Amniotic epithelial cell (primary cell): ENCODE measurements around the gene GTPBP4.
"Not testable (repeated sequence)": the region's sequence is repeated elsewhere in the genome, so short reads cannot be mapped to it uniquely, and the experiment has no call there.

Experiments used
- DNase-seq: peaks from one replicate; pipeline ENCODE4 v3.0.0-alpha.2; 2010; ENCODE audit warnings: low read depth

Gene GTPBP4

DNA sequence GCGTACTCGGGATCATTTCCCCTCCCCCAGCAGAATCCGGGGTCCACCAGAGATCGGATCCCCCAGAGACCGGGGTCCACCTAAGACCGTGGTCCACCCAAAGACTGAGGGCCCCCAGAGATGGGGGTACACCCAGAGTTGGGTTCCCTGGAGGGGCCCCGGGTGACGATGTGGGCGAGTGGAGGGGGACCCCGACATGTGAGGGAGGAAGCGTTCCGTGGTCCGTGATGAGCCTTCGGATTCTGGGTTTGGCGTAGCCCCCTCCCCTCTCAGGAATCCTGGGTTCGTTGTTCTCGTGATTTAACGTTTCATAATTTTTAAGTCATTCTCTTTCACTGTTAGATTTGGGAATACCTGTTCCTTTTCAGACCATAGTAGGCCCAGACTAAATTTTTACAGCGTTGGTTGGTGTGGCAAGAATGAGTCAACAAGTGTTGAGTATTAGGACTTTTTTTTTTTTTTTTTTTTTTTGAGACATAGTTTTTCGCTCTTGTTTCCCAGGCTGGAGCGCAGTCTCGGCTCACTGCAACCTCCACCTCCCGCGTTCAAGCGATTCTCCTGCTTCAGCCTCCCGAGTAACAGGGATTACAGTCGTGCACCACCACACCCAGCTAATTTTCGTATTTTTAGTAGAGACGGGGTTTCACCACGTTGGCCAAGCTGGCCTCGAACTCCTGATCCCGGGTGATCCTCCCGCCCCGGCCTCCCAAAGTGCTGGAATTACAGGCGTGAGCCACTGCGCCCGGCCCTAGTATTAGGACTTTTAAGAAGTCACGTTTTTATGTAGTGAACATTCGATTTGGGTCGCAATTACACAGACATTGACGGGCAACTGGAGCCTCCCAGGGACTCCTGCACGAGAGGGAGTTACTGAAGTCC, 672 bp downstream of the GTPBP4 start:
- DNase-seq = peak; percentile 57

DNA sequence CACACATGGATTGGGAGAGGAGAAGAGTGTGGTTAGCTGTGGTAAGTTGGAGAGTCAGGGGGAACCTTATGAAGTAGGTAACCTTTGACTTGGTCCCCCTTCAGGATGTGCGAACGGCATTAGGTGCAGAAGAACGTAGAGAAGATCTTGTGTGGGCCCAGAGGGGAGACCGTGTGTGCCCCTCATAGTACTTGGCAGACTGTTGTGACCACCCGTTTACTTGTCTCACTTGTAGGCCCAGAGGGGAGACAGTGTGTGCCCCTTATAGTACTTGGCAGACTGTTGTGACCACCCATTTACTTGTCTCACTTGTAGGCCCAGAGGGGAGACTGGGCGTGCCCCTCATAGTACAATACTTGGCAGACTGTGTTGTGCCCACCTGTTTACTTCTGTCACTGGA, 2.6 kb downstream of the GTPBP4 start:
- no peak for DNase-seq

DNA sequence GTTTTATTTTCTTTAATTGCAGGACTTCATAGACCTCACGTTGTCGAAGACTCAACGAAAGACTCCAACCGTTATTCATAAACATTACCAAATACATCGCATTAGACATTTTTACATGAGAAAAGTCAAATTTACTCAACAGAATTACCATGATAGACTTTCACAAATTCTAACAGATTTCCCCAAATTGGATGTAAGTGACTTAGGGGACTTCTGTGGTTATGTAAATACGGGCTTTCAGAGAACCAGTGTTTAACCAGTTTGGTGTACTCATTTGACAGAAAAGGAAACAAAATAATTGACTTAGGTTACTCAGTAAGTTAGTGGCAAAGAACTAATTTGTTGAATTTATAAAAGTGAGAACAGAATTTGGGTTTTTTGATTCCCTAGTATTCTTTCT, 4.2 kb downstream of the GTPBP4 start:
- DNase-seq = no peak

DNA sequence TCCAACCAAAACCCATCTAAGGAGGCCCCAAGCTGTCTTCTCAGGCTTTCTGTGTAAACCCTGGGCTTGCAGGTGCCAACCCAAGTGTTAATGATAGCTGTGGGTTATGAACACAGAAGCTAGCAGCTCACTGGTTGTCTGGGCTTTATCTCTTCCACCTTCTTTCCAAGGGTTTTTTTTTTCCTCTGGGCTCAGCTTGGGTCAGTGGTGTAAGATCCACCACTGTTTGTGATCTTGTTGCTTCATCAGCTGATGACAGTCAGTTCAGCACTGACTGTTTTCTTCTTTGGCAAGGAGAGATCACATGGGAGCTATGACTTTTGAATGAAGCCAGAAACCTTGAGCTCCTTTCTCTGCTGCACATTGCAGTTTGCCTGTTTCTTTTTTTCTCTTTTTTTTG, 4.6 kb downstream of the GTPBP4 start:
- peak; percentile 88 for DNase-seq

DNA sequence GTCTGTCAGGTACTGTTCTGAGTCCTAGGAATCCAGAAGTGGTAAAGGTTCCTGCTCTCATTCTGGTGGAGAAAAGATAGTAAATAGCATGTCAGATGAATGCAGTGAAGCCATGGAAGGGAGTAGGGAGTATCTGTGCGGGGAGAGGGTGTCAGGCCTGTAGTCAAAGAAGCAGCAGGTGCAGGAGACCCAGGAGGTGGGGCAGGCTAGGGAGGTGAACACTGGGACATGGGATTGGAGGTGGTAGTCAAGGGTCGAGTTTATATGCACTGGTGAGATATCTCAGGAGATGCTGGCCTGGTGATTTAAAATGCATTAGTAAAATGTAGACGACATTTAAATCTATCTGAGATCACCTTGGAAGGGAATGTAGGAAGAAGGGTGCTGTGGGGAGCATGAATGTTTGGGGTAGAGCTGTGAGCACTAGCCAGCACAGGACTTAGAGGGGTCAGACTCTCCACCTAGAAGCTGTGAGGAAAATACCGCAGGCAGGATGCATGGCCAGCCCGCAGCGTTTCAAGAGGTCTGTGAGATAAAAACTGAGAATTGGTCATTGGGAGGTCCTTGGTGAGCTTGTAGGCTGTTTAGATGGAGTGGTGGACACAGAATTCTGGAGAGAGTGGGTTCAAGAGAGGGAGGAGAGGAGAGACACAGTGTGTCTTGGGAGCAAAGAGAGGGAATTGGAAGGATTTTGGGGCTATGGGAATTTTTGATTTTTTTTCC, 6.8 kb downstream of the GTPBP4 start:
- no peak for DNase-seq

GRCh38 chr10:995559-995926, 7.3 kb downstream of the GTPBP4 start:
- DNase-seq = no peak

GRCh38 chr10:996031-996430, 7.8 kb downstream of the GTPBP4 start:
- DNase-seq = no peak

DNA sequence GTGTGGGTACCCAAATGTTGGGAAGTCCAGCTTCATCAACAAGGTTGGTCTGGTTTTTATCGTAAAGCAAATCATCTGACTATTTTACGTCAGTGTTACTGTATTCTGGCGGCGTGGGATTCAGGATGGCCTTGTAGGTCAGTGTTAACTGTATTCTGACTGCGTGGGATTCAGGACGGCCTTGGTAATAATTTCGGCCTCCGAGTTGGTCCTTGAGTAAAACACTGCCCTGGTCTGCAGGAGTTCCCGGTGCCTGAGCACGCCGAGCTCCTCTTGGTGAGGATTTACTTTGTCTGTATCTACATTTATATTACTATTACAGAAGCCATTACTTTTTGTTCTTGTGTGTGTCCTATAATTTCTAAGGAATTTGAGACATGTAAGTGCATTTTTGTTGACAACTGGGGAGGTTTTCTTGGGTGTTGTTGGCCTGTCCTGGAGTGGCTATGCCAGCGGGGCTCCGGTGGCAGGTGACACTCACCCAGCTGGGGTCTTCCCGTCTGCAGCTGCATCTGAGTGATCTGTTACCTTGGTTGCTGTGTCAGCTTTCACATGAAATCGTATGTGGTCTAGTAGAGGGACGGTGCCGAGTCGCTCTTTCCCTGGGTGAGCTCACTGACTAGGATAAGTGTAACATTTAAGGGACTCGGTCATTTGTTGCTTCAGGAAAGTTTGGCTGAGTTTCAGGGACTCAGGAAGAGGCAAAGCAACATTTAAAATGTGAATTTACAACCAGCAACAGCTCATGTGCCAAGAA, 9.2 kb downstream of the GTPBP4 start:
- no peak for DNase-seq

DNA sequence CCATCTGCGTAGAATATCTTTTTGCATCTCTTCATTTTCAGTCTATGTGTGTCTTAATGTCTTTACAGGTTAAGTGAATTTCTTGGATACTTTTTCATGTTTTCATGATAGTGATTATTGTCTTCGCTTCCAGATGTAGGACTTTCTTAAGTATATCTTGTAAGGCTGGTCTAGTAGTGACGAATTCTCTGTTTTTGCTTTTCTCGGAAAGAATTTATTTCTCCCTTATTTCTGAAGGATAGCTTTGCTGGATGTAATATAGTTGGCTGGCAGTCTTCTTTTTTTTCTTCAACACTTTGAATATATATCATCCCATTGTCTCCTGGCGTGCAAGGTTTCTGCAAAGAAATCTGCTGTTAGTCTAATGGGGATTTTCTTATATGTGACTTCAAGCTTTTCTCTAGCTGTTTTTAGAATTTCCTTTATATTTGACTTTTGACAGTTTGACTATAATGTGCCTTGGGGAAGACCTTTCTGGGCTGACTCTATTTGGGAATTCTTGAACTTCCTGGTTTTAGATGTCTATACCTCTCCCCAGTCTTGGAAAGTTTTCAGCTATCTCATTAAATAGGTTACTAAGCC, 14.3 kb downstream of the GTPBP4 start:
- DNase-seq = no peak

DNA sequence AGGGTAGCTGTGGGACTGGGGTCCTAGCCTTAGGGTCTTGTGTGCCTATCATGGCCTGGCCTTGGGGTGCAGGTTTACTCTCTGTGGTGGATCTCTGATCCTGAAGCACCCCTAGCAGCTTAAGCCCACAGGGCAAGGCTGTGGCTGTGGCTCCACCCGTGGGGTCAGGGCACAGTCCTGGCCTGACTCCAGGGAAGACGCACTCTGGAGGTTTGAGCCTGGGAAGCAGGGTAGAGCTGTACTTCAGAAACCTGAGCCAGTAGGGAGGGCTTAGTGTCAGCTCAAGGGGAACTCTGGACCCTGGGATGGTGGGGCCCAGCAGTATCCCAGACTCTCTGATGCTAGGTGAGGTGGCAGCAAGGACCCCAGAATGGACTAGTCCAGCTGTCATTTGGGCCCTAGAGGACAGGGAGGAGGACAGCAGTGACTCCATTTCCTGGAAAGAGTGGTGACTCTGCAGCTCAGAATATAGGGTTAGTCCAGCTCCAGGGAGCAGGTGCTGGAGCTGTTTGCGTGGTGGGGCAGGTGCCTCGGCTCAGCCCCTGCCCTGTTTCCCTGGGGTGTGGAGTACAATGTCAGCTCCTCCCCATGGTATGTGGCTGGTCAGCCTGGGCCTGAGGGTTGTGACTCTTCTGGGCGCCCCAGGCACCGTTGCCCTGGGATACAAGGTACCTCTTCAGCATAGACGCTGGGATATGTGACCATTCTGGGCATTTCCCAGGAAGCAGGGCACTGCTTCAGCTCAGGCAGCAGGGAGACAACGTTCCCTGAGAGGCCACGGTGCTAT, 15.8 kb downstream of the GTPBP4 start:
- no peak for DNase-seq

DNA sequence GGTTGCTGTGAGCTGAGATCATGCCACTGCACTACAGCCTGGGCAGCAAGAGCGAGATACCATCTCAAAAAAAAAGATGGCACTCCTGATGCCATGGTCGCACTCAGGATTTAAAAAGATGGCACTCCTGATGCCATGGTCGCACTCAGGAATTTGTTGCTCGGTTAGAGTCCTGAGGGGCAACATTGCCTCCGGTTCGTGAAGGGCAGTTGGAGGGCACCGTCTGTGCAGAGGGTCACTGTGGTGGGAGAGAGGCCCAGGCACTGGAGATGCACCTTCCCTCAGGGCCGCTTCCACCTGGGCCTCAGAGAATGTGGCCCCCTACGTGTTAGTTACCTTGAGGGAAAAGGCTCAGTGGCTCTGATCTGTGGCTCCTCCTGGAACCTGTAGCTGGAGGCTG, 18.3 kb downstream of the GTPBP4 start:
- no peak for DNase-seq

DNA sequence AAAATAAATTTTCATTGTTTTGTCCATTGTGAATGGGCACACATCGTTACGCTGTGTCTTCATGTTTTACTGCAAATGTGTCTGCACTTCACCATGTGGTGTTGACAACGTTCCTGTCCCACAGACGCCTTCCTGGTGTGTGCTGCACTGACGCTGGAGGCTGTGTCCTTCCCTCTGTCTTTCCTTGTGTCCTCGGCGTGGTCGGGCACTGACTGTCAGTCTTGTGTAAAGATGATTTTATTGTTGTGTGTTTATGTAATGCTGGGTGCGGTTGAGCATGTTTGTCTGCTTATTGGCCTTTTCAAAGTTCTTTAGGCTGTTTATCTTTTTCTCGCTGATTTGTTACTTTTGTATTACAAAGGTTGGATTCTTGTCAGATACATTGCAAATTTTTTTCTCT, 19.3 kb downstream of the GTPBP4 start:
- DNase-seq = no peak

- DNase-seq = no peak
Observed at GRCh38 chr10:1009071-1009494, 20.8 kb downstream of the GTPBP4 start.

GRCh38 chr10:1009947-1010346, 21.7 kb downstream of the GTPBP4 start:
- not testable (repeated sequence) for DNase-seq

DNA sequence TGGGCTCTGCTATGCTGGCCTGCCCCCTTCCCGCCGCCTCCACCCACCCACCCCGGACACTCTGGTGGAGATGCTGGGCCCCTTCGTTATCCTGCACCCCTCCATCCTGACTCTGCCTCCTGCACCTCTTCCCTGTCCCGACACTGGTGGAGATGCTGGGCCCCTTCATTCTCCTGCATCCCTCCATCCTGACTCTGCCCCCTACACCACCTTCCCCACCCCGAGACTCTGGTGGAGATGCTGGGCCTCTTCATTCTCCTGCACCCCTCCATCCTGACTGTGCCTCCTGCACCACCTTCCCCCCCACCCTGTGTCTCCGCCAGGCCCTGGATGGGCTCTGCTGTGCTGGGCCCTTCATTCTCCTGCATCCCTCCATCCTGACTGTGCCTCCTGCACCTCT, 22.5 kb downstream of the GTPBP4 start:
- no peak for DNase-seq

DNA sequence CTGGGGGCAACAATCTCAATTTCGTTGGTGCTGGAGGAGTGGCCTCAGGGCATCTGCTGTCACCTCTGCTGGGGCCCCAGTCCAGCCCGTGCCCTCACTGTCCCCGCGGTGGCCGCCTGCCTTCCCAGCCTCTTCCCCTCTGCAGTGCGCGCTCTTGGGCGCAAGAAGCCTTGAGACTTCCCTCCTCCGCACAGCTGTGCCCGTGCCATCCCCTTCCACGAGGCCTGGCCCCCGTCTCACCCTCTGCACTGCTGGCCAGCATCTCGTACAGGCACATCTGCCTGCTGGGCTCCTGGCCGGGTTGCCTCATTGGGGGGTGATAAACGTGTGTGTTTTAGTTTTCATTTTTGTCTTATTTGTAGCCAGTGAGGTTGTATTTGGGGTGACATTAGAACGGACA, 23.5 kb downstream of the GTPBP4 start:
- no peak for DNase-seq

DNA sequence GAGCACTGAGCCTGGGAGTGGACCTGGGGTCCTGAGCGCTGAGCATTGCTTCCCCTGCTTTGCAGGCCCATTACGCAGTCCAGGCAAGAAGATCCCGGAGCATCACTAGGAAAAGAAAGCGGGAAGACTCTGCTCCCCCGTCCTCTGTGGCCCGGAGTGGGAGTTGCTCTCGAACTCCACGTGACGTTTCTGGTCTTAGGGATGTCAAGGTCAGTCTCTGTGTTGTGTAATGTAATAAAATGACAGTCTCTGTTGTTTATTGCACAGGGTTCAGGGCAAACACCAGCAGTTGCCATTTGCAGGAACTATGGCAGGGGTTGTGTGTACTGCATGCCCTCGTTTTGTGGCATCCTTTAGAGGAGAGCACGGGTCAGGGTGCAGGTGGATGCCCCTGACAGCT, 27.5 kb downstream of the GTPBP4 start:
- no peak for DNase-seq

DNA sequence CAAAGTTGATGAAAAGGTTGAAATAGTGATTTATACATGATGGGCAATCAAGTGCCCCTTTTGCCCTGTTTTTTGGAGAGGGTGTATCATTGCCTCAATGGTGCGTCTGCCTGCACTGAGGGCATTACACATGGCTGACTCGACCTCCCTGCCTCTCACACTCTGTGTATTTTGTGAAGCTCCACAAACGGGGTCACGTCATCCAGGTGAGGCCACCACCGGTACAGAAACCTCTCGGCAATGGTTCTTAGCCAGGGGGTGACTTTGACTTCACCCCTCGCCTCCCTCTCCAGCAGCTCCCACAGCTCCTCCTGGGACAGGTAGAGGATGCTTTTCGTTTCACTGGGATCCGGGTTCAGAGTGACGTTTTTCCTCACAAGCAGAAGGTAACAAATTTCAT, 31.1 kb downstream of the GTPBP4 start:
- no peak for DNase-seq

- DNase-seq = no peak
Observed at GRCh38 chr10:1020460-1020859, 32.2 kb downstream of the GTPBP4 start.

DNA sequence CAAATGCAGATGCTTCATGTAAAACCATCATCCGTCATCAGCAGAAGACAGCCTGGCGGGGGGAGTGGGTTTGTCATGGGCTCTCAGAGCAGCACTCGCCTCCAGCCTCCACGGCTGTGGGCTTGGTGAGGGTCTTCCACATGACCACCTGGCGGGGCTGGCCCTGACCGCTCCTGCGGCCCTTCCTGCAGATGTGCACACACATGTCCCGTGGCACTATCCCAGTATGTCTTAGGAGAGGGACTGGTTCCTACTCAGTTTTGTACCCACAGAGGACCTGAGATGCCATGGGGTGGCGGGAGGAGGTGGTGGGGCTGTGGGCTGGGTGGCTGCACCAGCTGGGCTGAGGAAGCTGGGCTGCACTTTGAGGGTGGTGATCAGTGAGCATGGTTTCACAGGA, 32.7 kb downstream of the GTPBP4 start:
- no peak for DNase-seq

GRCh38 chr10:1022413-1022812, 34.2 kb downstream of the GTPBP4 start:
- no peak for DNase-seq

DNA sequence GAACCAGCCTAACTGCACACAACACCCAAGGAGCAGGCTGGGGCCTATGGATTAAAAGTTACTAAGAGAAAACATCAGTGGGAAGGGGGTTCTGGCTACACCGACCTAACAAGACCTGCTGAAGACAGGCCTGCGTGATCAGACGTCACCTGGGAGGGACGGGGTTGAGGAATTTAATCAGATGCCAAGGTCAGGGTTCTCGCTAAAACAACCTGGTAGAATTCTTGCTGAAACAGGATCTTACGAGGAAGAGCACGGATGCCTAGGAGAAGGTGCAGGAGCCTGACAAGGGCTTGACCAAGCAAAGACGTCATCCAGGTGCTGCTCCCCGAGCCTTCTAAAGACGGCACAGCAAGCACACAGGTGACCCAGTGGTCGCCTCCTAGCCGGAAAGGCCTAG, 35.9 kb downstream of the GTPBP4 start:
- DNase-seq = no peak
